Smooth muscle cell (in vitro differentiated cells): Measurements from ENCODE around the gene MATN4. TPM values are rescaled to one million over a fixed set of nuclear protein-coding genes. Genes with fewer than 3 reads are reported as not detected.

Experiments used
- DNase-seq: peaks from one replicate; lab custom pipeline; 2025; ENCODE audit not compliant: unreplicated experiment; lab: John Stamatoyannopoulos, UW
- H2AFZ ChIP-seq: fragments of 200-600 bp; sonication (generic); 2 replicates; pipeline ENCODE4 v1.6.0; 2016; ENCODE audit warnings: antibody characterized with exemption, low read depth, mild to moderate bottlenecking
- H3F3A ChIP-seq: fragments of 200-600 bp; sonication (generic); 2 replicates; pipeline ENCODE4 v1.6.0; 2017; ENCODE audit warnings: antibody characterized with exemption, low read depth
- H3K27ac ChIP-seq: fragments of 200-600 bp; sonication (generic); 2 replicates; pipeline ENCODE4 v1.5.1; 2016; ENCODE audit warnings: low read depth, mild to moderate bottlenecking
- H3K27me3 ChIP-seq: fragments of 200-600 bp; sonication (generic); 2 replicates; pipeline ENCODE4 v1.6.1; 2016; ENCODE audit warnings: low read depth, mild to moderate bottlenecking
- H3K36me3 ChIP-seq: fragments of 200-600 bp; sonication (generic); 2 replicates; pipeline ENCODE4 v1.5.1; 2016; ENCODE audit warnings: low read depth
- H3K4me1 ChIP-seq: fragments of 200-600 bp; sonication (generic); 2 replicates; pipeline ENCODE4 v1.5.1; 2016; ENCODE audit warnings: low read depth
- H3K4me2 ChIP-seq: fragments of 200-600 bp; sonication (generic); 2 replicates; pipeline ENCODE4 v1.6.0; 2016; ENCODE audit warnings: mild to moderate bottlenecking
- H3K4me3 ChIP-seq: fragments of 200-600 bp; sonication (generic); 2 replicates; pipeline ENCODE4 v1.5.1; 2016; ENCODE audit warnings: mild to moderate bottlenecking
- H3K79me2 ChIP-seq: fragments of 200-600 bp; sonication (generic); 2 replicates; pipeline ENCODE4 v1.6.0; 2016; ENCODE audit warnings: low read depth, mild to moderate bottlenecking
- H3K9ac ChIP-seq: fragments of 200-600 bp; sonication (generic); 2 replicates; pipeline ENCODE4 v1.6.0; 2016; ENCODE audit warnings: low read depth
- H3K9me3 ChIP-seq: fragments of 200-600 bp; sonication (generic); replicated peaks from 2 replicates; pipeline ENCODE4 v1.5.1; 2016; ENCODE audit warnings: low read depth
- H4K20me1 ChIP-seq: fragments of 200-600 bp; sonication (generic); 2 replicates; pipeline ENCODE4 v1.6.0; 2016; ENCODE audit warnings: low read depth
- CTCF ChIP-seq: fragments of 200-600 bp; sonication (generic); IDR thresholded peaks from 2 replicates; pipeline ENCODE4 v1.5.1; 2017; ENCODE audit warnings: borderline replicate concordance, mild to moderate bottlenecking, antibody characterized with exemption; ENCODE audit not compliant: insufficient read depth, poor library complexity, severe bottlenecking
- WGBS: methylation state at CpG from one replicate; pipeline ENCODE4 v1.1.7; 2016; ENCODE audit warnings: low lambda C conversion rate; 5-methylcytosine and 5-hydroxymethylcytosine counted together
- polyA plus RNA-seq: library from polyadenylated mRNA; unstranded; fragments of >200 nt; fragmentation: Nextera tagmentation; extraction: Ambion mirVana; gene quantifications from 2 replicates; pipeline ENCODE4 v1.2.1, GENCODE V29; 2016
- total RNA-seq: library from RNA; depleted of rRNA; stranded (reverse); fragments of >200 nt; gene quantifications from 2 replicates; pipeline ENCODE4 v1.2.3, GENCODE V29; 2014

MATN4 gene
- total RNA-seq = not detected in 2 replicates
- not detected in 2 replicates for polyA plus RNA-seq

GRCh38 chr20:45308117-45308778 lies at the start of gene MATN4:
Gene MATN4, minus strand, starts transcription at chr20:45308299. Its CDS starts 2,717 bp downstream, at chr20:45305582.
- Histone ChIP-seq H4K20me1 (no peaks in the 10 kb centered on the region), H2AFZ (no peak within 1 kb of the TSS), H3K4me3 (no peak within 1 kb of the TSS), H3K9ac (no peak within 1 kb of the TSS), H3K4me2 (no peak within 1 kb of the TSS), H3K4me1 (no peaks in the 10 kb centered on the region), H3F3A (no peaks in the 10 kb centered on the region), H3K36me3 (no peaks in the 10 kb centered on the region), H3K27ac (no peak within 1 kb of the TSS), H3K79me2 (no peaks in the 10 kb centered on the region), H3K27me3 (no peaks in the 10 kb centered on the region), H3K9me3 (no peaks in the 10 kb centered on the region)
- no peak for TF ChIP-seq CTCF
- DNase-seq = no peak
- WGBS = 90% methylated on average over 20 of the region's 20 CpGs

GRCh38 chr20:45355209-45356084 lies 47.3 kb upstream of the MATN4 start:
- H3K4me3 ChIP-seq = no peak overlapping the region

GRCh38 chr20:45354423-45355208 lies 46.5 kb upstream of the MATN4 start:
- Histone ChIP-seq H2AFZ (no peak overlapping the region), H3F3A (peaks cover 36% of the 10 kb centered on the region), H3K9me3 (no peaks in the 10 kb centered on the region), H3K36me3 (no peaks in the 10 kb centered on the region), H3K4me3 (no peak overlapping the region), H3K4me1 (peaks cover 31% of the 10 kb centered on the region), H3K9ac (no peak overlapping the region), H3K4me2 (peak overlapping the region; percentile 49), H3K27ac (peak overlapping the region; percentile 84), H3K79me2 (no peaks in the 10 kb centered on the region), H4K20me1 (peaks cover 5% of the 10 kb centered on the region), H3K27me3 (no peaks in the 10 kb centered on the region)
- 25% methylated on average over 9 of the region's 9 CpGs for WGBS
- TF ChIP-seq CTCF = no peak
- no peak for DNase-seq

More at GRCh38 chr20:45355209-45356084, 47.3 kb upstream of the MATN4 start:
- DNase-seq = no peak
- Histone ChIP-seq H3K27me3 (no peaks in the 10 kb centered on the region), H3K4me2 (peak overlapping the region; percentile 49), H3K4me1 (peaks cover 37% of the 10 kb centered on the region), H2AFZ (no peak overlapping the region), H3K36me3 (no peaks in the 10 kb centered on the region), H3K9me3 (no peaks in the 10 kb centered on the region), H3F3A (peaks cover 37% of the 10 kb centered on the region), H3K79me2 (no peaks in the 10 kb centered on the region), H3K9ac (no peak overlapping the region), H3K27ac (peak overlapping the region; percentile 84), H4K20me1 (peaks cover 5% of the 10 kb centered on the region)
- TF ChIP-seq CTCF = no peak
- 21% methylated on average over 5 of the region's 5 CpGs for WGBS
